BE2C (cell line): ENCODE results near the gene ATXN7.

ENCODE experiments used
- DNase-seq: peaks from one replicate; pipeline ENCODE4 v3.0.0-alpha.2; 2020
- H3K27me3 ChIP-seq: fragments of 250-450 bp; sonication (Bioruptor Pico); 2 replicates; pipeline ENCODE4 v1.5.1; 2020; ENCODE audit warnings: mild to moderate bottlenecking
- H3K36me3 ChIP-seq: fragments of 250-450 bp; sonication (Bioruptor Pico); 2 replicates; pipeline ENCODE4 v1.5.1; 2020; ENCODE audit warnings: mild to moderate bottlenecking
- H3K4me1 ChIP-seq: fragments of 250-450 bp; sonication (Bioruptor Pico); 2 replicates; pipeline ENCODE4 v1.5.1; 2020
- H3K4me3 ChIP-seq: 2 replicates; pipeline ENCODE4 v1.5.1; 2011; ENCODE audit warnings: low read depth, low read length
- H3K9me3 ChIP-seq: fragments of 250-450 bp; sonication (Bioruptor Pico); 2 replicates; pipeline ENCODE4 v1.5.1; 2020
- TF ChIP-seq, protein P1 (sequence below): IDR thresholded peaks from 2 replicates; pipeline ENCODE4 v1.5.1; 2012; ENCODE audit warnings: mild to moderate bottlenecking, low read depth, low read length

ATXN7 gene

DNA sequence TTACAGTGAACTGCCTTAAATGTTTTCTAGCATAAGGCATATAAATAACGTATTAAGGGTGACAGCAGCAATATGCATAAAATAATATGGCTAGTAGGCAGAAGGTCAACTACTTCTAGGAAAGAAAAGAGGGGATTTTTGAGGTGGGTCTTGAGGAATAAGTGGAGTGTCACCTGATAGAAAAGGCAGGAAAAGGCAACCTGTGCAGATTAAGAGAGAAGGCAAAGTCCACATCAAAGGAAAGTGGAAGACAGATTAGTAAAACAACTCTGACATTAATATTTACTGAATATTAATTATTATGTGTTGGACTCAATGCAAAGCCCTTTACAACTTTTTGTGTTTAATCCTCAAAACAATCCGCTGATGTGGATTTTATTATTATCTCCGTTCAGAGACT, 2.9 kb upstream of the ATXN7 start:
- TF ChIP-seq, protein P1, sequence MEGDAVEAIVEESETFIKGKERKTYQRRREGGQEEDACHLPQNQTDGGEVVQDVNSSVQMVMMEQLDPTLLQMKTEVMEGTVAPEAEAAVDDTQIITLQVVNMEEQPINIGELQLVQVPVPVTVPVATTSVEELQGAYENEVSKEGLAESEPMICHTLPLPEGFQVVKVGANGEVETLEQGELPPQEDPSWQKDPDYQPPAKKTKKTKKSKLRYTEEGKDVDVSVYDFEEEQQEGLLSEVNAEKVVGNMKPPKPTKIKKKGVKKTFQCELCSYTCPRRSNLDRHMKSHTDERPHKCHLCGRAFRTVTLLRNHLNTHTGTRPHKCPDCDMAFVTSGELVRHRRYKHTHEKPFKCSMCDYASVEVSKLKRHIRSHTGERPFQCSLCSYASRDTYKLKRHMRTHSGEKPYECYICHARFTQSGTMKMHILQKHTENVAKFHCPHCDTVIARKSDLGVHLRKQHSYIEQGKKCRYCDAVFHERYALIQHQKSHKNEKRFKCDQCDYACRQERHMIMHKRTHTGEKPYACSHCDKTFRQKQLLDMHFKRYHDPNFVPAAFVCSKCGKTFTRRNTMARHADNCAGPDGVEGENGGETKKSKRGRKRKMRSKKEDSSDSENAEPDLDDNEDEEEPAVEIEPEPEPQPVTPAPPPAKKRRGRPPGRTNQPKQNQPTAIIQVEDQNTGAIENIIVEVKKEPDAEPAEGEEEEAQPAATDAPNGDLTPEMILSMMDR = no peak
- no peaks in the 10 kb centered on the region for H3K27me3 ChIP-seq
- H3K4me1 ChIP-seq = no peaks in the 10 kb centered on the region

DNA sequence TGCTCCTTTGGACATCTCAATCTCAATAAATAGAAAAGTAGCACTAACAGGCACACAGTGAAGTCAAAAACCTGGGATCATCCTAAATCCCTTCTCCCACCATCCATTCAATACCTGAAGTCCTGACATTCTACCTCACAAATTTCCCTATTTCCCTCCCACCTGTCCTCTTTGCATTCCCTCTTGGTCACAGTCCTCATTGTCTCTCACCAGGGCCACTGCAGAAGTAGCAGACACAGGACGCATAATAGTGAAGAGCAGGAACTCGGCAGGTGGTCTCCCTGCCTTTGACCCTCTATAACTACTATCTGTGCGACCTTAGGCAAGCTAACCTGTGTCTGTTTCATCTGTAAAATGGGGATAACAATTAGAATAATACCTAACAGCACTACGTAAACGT, 2.4 kb upstream of the ATXN7 start:
- Histone ChIP-seq H3K4me3 (no peak overlapping the region), H3K36me3 (peaks cover 4% of the 10 kb centered on the region), H3K27me3 (no peaks in the 10 kb centered on the region), H3K4me1 (no peaks in the 10 kb centered on the region), H3K9me3 (no peaks in the 10 kb centered on the region; the same call in 1 of the 2 replicates)
- no peak for DNase-seq
- TF ChIP-seq, protein P1 = no peak

More for the DNA sequence above, 2.9 kb upstream of the ATXN7 start:
- peaks cover 4% of the 10 kb centered on the region for H3K36me3 ChIP-seq
- no peaks in the 10 kb centered on the region; the same call in 1 of the 2 replicates for H3K9me3 ChIP-seq
- no peak for DNase-seq
- no peak overlapping the region for H3K4me3 ChIP-seq

DNA sequence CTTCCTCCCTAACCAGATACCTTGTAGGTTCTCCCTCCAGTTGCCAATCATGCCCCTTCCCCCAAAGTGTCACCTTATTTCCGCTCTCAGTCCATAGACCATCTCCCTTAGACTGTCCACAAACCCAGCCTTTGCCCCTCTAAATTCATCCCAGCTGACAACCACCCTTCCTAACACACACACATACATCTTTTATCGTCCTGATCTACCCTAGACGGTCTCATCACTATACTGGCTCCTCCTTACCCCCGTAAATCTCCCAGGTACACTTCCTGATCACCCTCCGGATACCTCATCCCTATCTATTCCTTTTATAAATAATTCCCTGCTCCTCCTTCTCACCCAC, 890 bp upstream of the ATXN7 start:
- TF ChIP-seq, protein P1 = no peak
- DNase-seq = no peak

DNA sequence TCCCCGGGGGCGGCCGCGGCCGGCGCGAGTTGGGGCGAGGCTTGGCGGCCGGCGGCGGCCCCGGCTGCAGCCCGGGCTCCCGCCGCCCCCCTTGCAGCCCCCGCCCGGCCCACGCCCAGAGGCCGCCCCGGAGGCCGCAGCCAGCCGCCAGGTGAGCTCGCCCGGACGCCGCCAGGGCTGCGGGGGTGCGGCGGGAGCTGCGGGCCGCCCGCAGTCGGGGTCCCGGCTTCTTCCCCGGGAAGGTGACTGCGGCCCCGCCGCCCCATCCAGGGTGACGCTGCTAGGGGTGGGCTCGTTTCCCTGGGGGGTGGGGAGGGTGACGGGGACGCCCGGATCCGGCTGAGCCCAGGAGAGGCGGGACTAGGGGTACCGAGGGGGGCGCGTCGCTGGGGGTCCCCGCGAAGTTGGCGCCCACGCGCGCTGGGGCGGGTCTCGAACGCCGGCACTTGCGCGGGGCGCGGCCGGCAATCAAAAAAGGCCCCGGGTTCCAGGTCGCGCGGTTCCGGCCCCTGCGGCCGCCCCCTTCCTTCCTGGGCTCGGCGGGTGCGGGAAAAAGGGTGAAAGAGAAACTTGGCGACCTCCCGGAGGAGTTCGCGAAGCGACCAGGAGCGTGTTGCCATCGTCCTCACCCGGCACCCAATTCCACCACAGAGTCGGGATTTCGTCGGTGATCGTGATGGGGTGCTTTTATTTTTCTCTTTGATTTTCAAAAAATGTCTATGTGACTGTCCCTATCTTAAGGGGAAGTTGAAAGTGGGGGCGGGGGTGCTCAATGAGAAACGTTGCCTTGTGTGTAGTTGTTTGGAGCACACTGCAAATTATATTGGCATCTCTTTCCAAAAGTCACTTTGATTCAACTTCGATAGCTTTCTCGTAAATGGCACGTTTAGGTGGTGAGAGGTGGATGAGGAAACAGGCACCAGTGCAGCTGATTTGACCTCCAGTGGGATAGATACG, 619 bp downstream of the ATXN7 start:
- Histone ChIP-seq H3K9me3 (no peaks in the 10 kb centered on the region; the same call in 1 of the 2 replicates), H3K36me3 (peaks cover 4% of the 10 kb centered on the region), H3K4me3 (peak overlapping the region; percentile 68), H3K4me1 (no peaks in the 10 kb centered on the region), H3K27me3 (no peaks in the 10 kb centered on the region)
- DNase-seq = peak; percentile 32
- TF ChIP-seq, protein P1 = no peak

More for the DNA sequence above, 890 bp upstream of the ATXN7 start:
- Histone ChIP-seq H3K36me3 (peaks cover 4% of the 10 kb centered on the region), H3K4me3 (peak overlapping the region; percentile 88), H3K4me1 (no peaks in the 10 kb centered on the region), H3K9me3 (no peaks in the 10 kb centered on the region; the same call in 1 of the 2 replicates), H3K27me3 (no peaks in the 10 kb centered on the region)

DNA sequence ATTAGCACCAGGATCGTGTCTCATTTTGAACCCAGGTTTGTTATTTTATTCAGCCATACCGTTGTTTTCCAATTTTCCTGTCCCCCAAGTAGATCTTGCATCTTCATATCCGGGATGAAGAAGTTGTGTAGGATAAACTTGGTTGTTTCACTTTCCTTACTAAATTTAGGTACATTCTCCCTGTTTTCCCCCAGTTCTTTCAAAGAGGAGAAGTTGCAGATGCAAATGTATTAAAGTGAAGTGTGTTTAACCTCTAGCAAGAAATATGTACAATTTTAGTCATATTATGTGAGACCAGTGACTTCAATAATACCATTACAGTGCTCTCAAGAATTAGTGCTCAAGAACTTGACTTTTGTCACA, 1.3 kb downstream of the ATXN7 start:
- TF ChIP-seq, protein P1 = no peak
- peak overlapping the region; percentile 68 for H3K4me3 ChIP-seq
- H3K4me1 ChIP-seq = no peaks in the 10 kb centered on the region
- no peak for DNase-seq
- H3K36me3 ChIP-seq = peaks cover 4% of the 10 kb centered on the region
- no peaks in the 10 kb centered on the region for H3K27me3 ChIP-seq
- H3K9me3 ChIP-seq = no peaks in the 10 kb centered on the region; the same call in 1 of the 2 replicates

DNA sequence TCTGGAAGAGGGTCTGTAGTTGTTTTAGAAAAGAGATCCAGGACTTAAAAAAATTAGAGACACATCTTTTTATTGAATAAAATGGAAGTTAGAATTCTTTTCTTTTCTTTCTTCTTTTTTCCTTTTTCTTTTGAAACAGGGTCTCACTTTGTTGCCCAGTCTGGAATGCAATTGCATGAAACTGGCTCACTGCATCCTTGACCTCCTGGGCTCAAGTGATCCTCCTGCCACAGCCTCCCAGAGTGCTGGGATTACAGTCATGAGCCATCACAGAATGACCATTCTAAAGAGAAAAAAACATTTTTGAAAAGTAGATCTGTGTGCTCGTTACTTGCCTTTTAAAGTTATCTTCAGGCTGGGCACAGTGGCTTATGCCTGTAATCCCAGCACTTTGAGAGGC, 3.6 kb downstream of the ATXN7 start:
- TF ChIP-seq, protein P1 = no peak
- H3K4me3 ChIP-seq = no peak overlapping the region
- no peaks in the 10 kb centered on the region for H3K27me3 ChIP-seq
- no peaks in the 10 kb centered on the region for H3K4me1 ChIP-seq
- H3K36me3 ChIP-seq = peaks cover 4% of the 10 kb centered on the region
- H3K9me3 ChIP-seq = no peaks in the 10 kb centered on the region; the same call in 1 of the 2 replicates
- DNase-seq = no peak
